ENCODE results near the gene CTIF. TPM values are rescaled to one million over a fixed set of nuclear protein-coding genes. Genes with fewer than 3 reads are reported as not detected.

The CTIF gene
- 1 to 10 TPM; 3.2 to 3.5 TPM for total RNA-seq

GRCh38 chr18:48538531-48539405, at the start of gene CTIF:
Gene CTIF (plus strand): TSS chr18:48539031. CDS start chr18:48619566, 80,535 bp downstream.
- intact Hi-C loops (cut with micrococcal nuclease): no loop called here
- CTCF ChIA-PET: no interaction called here
- peak; percentile 75 for ATAC-seq
- DNase-seq: peak; percentile 84
- no peak for TF ChIP-seq CTCF (IDR thresholded peaks at IDR 0.05)
- Mint-ChIP-seq H3K27me3 (peaks cover 18% of the 10 kb centered on the region), H3K27ac (no peak within 1 kb of the TSS), H3K36me3 (ENCODE audit: low read depth) (no peaks in the 10 kb centered on the region), H3K4me3 (peak within 1 kb of the TSS; percentile 78), H3K4me1 (ENCODE audit: low read depth) (peaks cover 17% of the 10 kb centered on the region), H3K9me3 (no peaks in the 10 kb centered on the region)
- POLR2A ChIA-PET: no interaction called here

GRCh38 chr18:48490641-48491293, 48.1 kb upstream of the CTIF start:
- CTCF ChIA-PET: no interaction called here
- no peaks in the 10 kb centered on the region for H3K4me1 Mint-ChIP-seq (ENCODE audit: low read depth)
- TF ChIP-seq CTCF (IDR thresholded peaks at IDR 0.05): no peak
- peaks cover 36% of the 10 kb centered on the region for H3K27me3 Mint-ChIP-seq
- ATAC-seq (no peak), DNase-seq (no peak)
- intact Hi-C loops (cut with micrococcal nuclease): no loop called here
- H3K27ac Mint-ChIP-seq: no peak overlapping the region
- no peaks in the 10 kb centered on the region for H3K36me3 Mint-ChIP-seq (ENCODE audit: low read depth)
- no peaks in the 10 kb centered on the region for H3K9me3 Mint-ChIP-seq
- no peak overlapping the region for H3K4me3 Mint-ChIP-seq
- POLR2A ChIA-PET: no interaction called here

GRCh38 chr18:48492880-48493279, 46.0 kb upstream of the CTIF start:
- H3K36me3 Mint-ChIP-seq (ENCODE audit: low read depth): peaks cover under 1% of the 10 kb centered on the region
- intact Hi-C loops (cut with micrococcal nuclease): no loop called here
- H3K27ac Mint-ChIP-seq: no peak overlapping the region
- no peak for TF ChIP-seq CTCF (IDR thresholded peaks at IDR 0.05)
- peaks cover 39% of the 10 kb centered on the region for H3K27me3 Mint-ChIP-seq
- H3K9me3 Mint-ChIP-seq: peaks cover 11% of the 10 kb centered on the region
- ChIA-PET CTCF (no interaction called here), POLR2A (no interaction called here)
- DNase-seq: no peak
- no peaks in the 10 kb centered on the region for H3K4me1 Mint-ChIP-seq (ENCODE audit: low read depth)
- no peak for ATAC-seq
- no peak overlapping the region for H3K4me3 Mint-ChIP-seq

GRCh38 chr18:48493434-48494230, 45.2 kb upstream of the CTIF start:
- intact Hi-C loops (cut with micrococcal nuclease): no loop called here
- ChIA-PET POLR2A (no interaction called here), CTCF (no interaction called here)
- Mint-ChIP-seq H3K4me1 (ENCODE audit: low read depth) (no peaks in the 10 kb centered on the region), H3K36me3 (ENCODE audit: low read depth) (peaks cover 1% of the 10 kb centered on the region), H3K9me3 (peaks cover 16% of the 10 kb centered on the region), H3K27ac (no peak overlapping the region), H3K4me3 (no peak overlapping the region), H3K27me3 (peaks cover 43% of the 10 kb centered on the region)
- ATAC-seq (no peak), DNase-seq (no peak)
- no peak for TF ChIP-seq CTCF (IDR thresholded peaks at IDR 0.05)
